ENCODE measurements around the gene ECE1. TPM values are rescaled to one million over a fixed set of nuclear protein-coding genes. Genes with fewer than 3 reads are reported as not detected.

The ECE1 gene
- total and polyA plus RNA-seq, 9 of the 15 experiments (the other 6 are each of a cell fraction or from before 2014, with no cell fraction given) = 0.56 to 34.8 (median 11.0) TPM

DNA sequence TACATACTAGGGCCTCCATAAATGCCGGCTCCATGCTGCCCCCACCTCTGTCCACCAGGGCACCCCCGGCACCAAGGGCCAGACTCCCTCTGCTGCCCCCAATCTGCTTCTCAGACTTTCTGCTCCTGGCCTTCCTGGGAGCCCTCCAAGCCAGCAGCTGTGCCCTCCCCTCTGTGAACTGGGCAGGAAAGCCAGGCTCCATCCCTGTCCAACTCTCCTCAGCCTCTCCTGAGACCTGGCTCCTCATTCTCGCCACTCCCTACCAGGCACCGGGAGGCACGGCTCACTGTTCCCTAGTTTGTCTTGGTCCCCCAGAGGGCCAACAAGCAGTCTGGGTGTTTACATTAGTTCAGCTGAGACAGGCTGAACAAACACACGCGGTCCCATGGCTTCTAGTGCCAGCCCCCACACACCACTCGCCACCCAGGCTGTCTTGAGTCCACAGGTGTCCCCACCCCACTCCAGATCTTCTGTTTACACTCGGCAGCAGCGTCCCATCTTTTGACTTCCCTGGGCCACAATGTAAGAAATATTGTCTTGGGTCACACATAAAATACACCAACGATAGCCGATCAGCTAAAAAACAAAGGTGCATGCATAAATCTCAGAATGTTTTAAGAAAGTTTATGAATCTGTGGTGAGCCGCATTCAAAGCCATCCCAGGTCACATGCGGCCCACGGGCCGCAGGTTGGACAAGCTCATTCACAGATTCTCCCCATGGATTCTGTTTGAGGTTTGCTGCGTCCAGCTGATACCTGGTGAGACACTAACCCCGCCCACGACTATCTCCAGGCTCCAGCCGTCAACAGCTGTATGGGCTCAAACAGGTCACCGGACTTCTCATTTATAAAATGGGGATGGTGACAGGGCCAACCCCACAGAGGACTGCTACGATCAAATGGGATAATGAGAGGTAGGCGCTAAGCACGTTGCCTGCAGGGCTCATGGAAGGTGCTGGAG, 29.5 kb upstream of the ECE1 start (continued):
- no peak for TF ChIP-seq PURB (CRISPR knock-in tag; IDR thresholded peaks at IDR 0.05; ENCODE audit: low read depth)
- TF ChIP-seq NR2C2 (CRISPR knock-in tag; IDR thresholded peaks at IDR 0.05) = no peak
- peak; percentile 13; the same call in 1 of the 2 replicates for TF ChIP-seq NR2C2 (tag; IDR thresholded peaks at IDR 0.05)
- TF ChIP-seq MNT (conservative IDR thresholded peaks at IDR 0.05) = peak in 1 of 2 experiments; percentile 82; a peak in 2 of 4 replicates
- TF ChIP-seq MXI1 (IDR thresholded peaks at IDR 0.05; ENCODE audit: low read depth, low read length) = 0 out of 2 replicates have a peak, but pooled peaks have one; percentile 66
- TF ChIP-seq ZBTB26 (CRISPR knock-in tag; IDR thresholded peaks at IDR 0.05) = no peak
- TF ChIP-seq TAL1 (IDR thresholded peaks at IDR 0.05) = peak; percentile 94
- TF ChIP-seq, protein P1, sequence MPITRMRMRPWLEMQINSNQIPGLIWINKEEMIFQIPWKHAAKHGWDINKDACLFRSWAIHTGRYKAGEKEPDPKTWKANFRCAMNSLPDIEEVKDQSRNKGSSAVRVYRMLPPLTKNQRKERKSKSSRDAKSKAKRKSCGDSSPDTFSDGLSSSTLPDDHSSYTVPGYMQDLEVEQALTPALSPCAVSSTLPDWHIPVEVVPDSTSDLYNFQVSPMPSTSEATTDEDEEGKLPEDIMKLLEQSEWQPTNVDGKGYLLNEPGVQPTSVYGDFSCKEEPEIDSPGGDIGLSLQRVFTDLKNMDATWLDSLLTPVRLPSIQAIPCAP (CRISPR knock-in tag; IDR thresholded peaks at IDR 0.05; ENCODE audit: borderline replicate concordance) = 0 out of 2 replicates have a peak, but pooled peaks have one; percentile 45
- peak; percentile 30 for TF ChIP-seq TBP (optimal IDR thresholded peaks at IDR 0.05; ENCODE audit: low read depth, low read length)
- TF ChIP-seq NFYB (IDR thresholded peaks at IDR 0.05; ENCODE audit: extremely low read depth, insufficient read length) = no peak
- peak; percentile 54 for TF ChIP-seq SPI1 (IDR thresholded peaks at IDR 0.05; ENCODE audit: borderline replicate concordance, low read depth, low read length)
- no peak for TF ChIP-seq PATZ1 (CRISPR knock-in tag; IDR thresholded peaks at IDR 0.05; ENCODE audit: borderline replicate concordance)
- TF ChIP-seq MTA3 (IDR thresholded peaks at IDR 0.05; ENCODE audit: borderline replicate concordance) = no peak
- 0 out of 4 replicates have a peak, but pooled peaks of 1 of the 2 experiments have one; percentile 57 for TF ChIP-seq MAZ (CRISPR knock-in tag; conservative IDR thresholded peaks at IDR 0.05 in 1 of 2, IDR thresholded peaks at IDR 0.05 in 1 of 2)
- TF ChIP-seq ZNF175 (CRISPR knock-in tag; IDR thresholded peaks at IDR 0.05; ENCODE audit: low read depth) = 0 out of 2 replicates have a peak, but pooled peaks have one; percentile 45
- TF ChIP-seq MEIS2 (IDR thresholded peaks at IDR 0.05; ENCODE audit: partially characterized antibody) = peak; percentile 95
- 0 out of 2 replicates have a peak, but pooled peaks have one; percentile 8 for TF ChIP-seq E2F1 (CRISPR knock-in tag; IDR thresholded peaks at IDR 0.05)
- TF ChIP-seq KLF16 (IDR thresholded peaks at IDR 0.05) = peak; percentile 94
- TF ChIP-seq TBL1XR1 (IDR thresholded peaks at IDR 0.05; ENCODE audit: low read length in 2 of 2) = peak in 1 of 2 experiments; percentile 82; a peak in 3 of 4 replicates
